Left cardiac atrium (tissue), 4 donors: Measurements from ENCODE around the gene TMEM98. TPM values are rescaled to one million over a fixed set of nuclear protein-coding genes. Genes with fewer than 3 reads are reported as not detected.
"Not testable (repeated sequence)": the region's sequence is repeated elsewhere in the genome, so short reads cannot be mapped to it uniquely, and the experiment has no call there.

ENCODE experiments used
- ATAC-seq, 2 donors: fragments of 200-7000 bp; cut with Tn5 transposase; one replicate each; pipeline ENCODE4 v1.9.1; 2020; ENCODE audit warnings: mild to moderate bottlenecking in 2 of 2, moderate library complexity in 2 of 2
- DNase-seq: peaks from one replicate; pipeline ENCODE4 v3.0.0-alpha.2; 2020
- intact Hi-C, 2 donors: fragments of 100-400 bp; cut with DNase I; formaldehyde crosslinking; loops; one replicate each; pipeline versions ENCODE4 v1.14.1 to v1.15.1; 2022 to 2023
- total RNA-seq, 2 donors: library from RNA; stranded (reverse); fragmentation: NEBNext Ultra II Directional; extraction: Animal tissue kit (Norgen Biotek cat#: 25700); gene quantifications; one replicate each; pipeline ENCODE4 v1.2.1, GENCODE V29; 2021
- donor health status: DM: no; HTN: yes; CAD: no.
- donor health status: DM: no; HTN: yes; CAD: no; lungs with severe emphysema.
- donor health status: DM: yes; HTN: yes; CAD: no.
- donor health status: Dilated cardiomyopathy.

Gene TMEM98
- total RNA-seq, 2 donors from 2014 or later = 29.8 to 36.5 TPM

- ATAC-seq = no peak
- DNase-seq = no peak
- intact Hi-C loops = no loop called here
These were observed 8.4 kb downstream of the TMEM98 start for GRCh38 chr17:32936186-32936893.

DNA sequence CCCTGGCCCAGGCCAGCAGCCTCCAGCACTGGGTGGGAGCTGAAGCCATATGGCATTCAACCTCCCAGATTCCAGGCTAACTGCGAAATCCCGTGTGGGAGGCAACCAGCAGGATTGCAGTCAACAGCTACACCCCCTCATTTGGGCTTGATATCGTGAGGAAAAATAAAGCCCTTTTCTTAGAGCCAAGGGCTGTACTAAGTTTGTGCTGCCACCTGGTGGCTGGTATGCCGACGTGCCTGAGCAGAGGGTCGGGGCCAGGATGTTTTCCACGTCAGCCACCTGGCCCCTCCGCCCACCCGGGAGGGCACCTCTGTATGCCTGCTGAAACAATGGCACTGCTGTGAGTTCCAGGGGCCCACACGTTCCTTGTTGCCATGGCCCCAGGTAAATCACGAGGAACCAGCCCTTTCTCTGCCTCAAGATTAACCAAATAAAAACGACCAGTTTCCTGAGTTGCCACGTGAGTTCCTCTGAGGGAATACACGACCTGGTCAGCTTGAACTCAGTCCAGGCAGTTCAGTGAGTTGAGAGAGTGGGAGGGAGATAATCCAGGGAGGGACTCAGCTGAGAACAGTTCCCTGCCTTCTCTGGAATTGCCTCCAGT, 9.0 kb downstream of the TMEM98 start:
- intact Hi-C loops = no loop called here
- peak; percentile 69 to 83 for ATAC-seq
- DNase-seq = peak; percentile 82

- DNase-seq (no peak), ATAC-seq (no peak)
- intact Hi-C loops = no loop called here
These were observed 12.9 kb downstream of the TMEM98 start for GRCh38 chr17:32940706-32941390.

GRCh38 chr17:32941419-32942032, 13.6 kb downstream of the TMEM98 start:
- no peak for ATAC-seq
- DNase-seq = no peak
- intact Hi-C loops = no loop called here

GRCh38 chr17:32943206-32943605, 15.3 kb downstream of the TMEM98 start:
- DNase-seq (no peak), ATAC-seq (peak; percentile 29 to 41)
- intact Hi-C loops = no loop called here

- ATAC-seq (peak; percentile 75 to 79), DNase-seq (no peak)
- intact Hi-C loops = no loop called here
These were observed 15.8 kb downstream of the TMEM98 start for GRCh38 chr17:32943647-32944191.

DNA sequence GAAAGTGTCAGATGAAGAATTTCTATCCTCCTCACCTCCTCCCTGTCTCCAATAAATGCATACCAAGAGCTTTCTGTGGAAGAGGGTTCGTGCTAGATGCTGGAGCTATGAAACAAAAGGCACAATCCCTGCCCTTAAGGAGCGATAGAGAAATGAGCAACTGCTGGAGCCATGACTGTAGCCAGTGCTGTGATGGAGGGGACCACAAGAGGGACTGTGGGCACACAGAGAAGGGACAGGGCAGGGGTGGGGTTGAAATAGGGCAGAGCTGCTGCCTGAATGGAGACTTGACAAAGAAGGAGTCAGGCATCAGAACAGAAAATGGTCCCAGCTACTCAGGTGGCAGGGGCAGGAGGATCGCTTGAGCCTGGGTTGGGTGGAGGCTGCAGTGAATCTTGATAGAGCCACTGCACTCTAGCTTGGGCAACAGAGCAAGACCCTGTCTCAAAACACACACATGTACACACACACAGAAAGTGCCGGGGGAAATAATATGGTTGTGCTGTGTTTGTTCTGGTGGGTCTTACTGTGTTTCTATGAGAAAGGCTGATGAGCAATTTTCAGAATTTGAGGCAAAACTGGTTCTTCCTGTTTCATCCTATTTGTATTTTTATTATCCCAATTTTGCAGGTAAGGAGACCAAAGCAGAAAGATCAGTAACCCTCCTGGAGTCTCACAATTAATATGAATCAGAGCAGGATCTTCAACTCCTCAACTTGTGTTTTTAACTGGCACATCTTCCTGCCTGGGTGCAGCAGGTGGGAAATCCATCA, 16.5 kb downstream of the TMEM98 start:
- ATAC-seq (no peak), DNase-seq (no peak)
- intact Hi-C loops = no loop called here

DNA sequence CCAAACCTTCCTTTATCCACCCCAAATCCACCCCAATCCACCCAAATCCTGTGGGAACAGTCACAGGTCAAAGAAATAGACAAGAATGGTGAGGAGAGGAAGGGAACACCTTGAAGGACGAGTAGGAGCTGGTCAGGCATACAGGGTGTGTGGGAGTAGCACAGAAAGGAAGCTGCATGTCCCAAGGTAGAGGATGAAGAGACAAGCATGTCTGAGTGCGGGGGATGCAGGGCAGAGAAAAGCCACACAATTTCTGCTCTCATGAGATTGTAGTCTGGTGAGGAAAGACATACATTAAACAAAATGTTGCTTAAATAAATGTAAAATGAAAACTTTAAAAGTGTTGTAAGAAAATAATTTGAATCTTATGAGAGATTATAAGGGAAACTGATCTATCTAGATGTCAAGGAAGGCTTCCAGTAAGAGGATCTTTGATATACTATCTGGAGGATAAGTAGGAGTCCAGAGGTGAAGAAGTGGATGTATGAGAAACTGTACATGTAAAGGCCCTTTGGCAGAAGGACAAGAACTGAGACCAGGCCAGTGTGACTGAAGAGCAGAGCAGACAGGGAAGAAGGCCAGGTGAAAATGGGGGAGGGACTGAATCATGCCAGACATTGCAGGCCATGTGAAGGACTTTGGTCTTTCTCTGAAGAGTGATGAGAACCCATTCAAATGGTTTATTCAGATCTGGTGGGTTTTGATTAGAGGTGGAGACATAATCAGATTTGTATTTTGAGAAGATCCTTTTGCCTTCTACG, 18.6 kb downstream of the TMEM98 start:
- DNase-seq (no peak), ATAC-seq (no peak)
- intact Hi-C loops = no loop called here

DNA sequence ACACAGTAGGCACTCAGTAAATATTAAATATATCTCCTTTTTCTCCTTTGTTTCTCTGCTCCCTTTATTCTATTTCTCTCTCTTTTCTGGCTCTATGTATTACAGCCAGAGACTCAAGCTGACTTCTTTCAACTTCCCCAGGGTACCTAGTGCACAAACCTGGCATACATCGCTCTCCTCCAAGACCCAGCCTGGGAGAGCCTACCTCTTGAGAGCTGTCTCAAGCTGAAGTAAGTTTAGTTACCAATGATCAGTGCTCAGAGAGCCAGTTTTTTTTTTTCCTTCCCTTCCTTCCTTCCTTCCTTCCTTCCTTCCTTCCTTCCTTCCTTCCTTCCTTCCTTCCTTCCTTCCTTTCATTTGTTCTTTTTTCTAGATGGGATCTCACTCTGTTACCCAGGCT, 19.8 kb downstream of the TMEM98 start:
- ATAC-seq (no peak), DNase-seq (no peak)
- intact Hi-C loops = no loop called here

- intact Hi-C loops = no loop called here
- DNase-seq = no peak
- no peak for ATAC-seq
These were observed 21.2 kb downstream of the TMEM98 start for GRCh38 chr17:32949181-32949580.

DNA sequence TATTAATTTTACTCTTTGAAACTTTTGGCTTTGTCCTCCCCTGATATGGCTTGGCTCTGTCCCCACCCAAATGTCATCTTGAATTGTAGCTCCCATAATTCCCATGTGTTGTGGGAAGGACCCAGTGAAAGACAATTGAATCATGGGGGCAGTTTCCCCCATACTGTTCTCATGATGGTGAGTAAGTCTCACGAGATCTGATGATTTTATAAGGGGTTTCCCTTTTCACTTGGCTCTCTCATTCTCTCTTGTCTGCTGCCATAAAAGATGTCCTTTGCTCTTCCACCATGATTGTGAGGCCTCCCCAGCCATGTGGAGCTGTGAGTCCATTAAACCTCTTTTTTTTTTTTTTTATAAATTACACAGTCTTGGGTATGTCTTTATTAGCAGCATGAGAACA, 24.5 kb downstream of the TMEM98 start:
- DNase-seq, ATAC-seq, intact Hi-C loops: not testable (repeated sequence)

- intact Hi-C loops = no loop called here
- ATAC-seq (no peak), DNase-seq (no peak)
These were observed 25.1 kb downstream of the TMEM98 start for GRCh38 chr17:32953045-32953444.

GRCh38 chr17:32953857-32954256, 25.9 kb downstream of the TMEM98 start:
- ATAC-seq (no peak), DNase-seq (no peak)
- intact Hi-C loops = no loop called here

DNA sequence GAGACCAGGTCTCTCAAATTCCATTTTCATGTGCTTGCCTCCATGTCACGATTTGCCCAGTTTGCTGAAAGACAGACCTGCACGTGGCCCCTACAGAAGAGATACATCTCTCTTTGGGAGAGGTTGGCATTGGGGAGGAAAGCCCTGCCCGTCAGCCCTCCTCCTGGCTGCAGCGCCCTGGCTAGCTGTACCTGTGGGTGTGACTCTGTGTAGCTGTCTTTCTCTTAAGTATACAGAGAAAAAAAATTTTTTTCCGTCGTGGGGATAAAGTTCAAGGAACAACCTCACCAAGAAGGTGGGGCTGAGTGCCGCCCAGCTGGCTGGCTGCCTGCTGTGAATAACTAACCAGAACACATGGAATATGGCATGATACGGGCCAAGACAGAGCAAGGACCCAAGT, 26.5 kb downstream of the TMEM98 start:
- intact Hi-C loops = no loop called here
- ATAC-seq = no peak

GRCh38 chr17:32955155-32955554, 27.2 kb downstream of the TMEM98 start:
- DNase-seq (no peak), ATAC-seq (no peak)
- intact Hi-C loops = no loop called here

More for the DNA sequence above, 26.5 kb downstream of the TMEM98 start:
- no peak for DNase-seq

- intact Hi-C loops = no loop called here
- ATAC-seq = no peak
- DNase-seq = no peak
These were observed 28.5 kb downstream of the TMEM98 start for GRCh38 chr17:32956240-32956970.

- intact Hi-C loops = no loop called here
- ATAC-seq = no peak
These were observed 30.5 kb downstream of the TMEM98 start for GRCh38 chr17:32958418-32958817.

GRCh38 chr17:32960815-32961214, 32.9 kb downstream of the TMEM98 start:
- DNase-seq (no peak), ATAC-seq (no peak)
- intact Hi-C loops = no loop called here

More at GRCh38 chr17:32958418-32958817, 30.5 kb downstream of the TMEM98 start:
- no peak for DNase-seq
